HG03097 (cell line): ENCODE results near the gene ABCC2.
"Not testable (repeated sequence)": the region's sequence is repeated elsewhere in the genome, so short reads cannot be mapped to it uniquely, and the experiment has no call there.

Experiments used
- ATAC-seq: cut with Tn5 transposase; IDR thresholded peaks from one replicate; pipeline ENCODE4 v1.9.1; 2021; ENCODE audit not compliant: unreplicated experiment, low FRiP score

ABCC2 gene

DNA sequence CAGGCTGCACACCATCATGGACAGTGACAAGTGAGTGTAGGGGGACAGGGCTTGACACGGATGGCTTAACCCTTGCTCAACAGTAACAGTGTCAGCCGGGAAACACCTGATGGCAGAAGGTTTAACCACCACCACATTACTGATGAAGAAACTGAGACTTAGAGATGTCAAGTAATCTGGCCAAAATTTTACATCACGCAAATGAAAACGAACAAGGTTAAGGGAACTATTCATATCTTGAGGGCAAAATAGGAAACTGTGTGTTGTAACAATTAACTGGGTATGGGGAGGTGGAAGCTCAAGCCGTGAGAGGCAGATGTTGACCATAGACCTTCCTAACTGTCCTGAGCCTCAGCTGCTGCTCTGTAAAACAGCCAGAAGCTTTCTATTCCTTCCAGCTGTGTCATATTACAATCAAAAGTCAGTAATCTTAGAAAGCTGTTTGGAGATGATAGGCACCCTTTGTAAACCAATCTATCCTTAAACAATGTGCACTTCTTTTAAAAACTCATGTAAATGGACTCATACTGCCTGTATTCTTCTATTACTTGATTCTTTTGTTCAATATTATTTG is 68.4 kb downstream of the ABCC2 start:
- ATAC-seq: no peak

DNA sequence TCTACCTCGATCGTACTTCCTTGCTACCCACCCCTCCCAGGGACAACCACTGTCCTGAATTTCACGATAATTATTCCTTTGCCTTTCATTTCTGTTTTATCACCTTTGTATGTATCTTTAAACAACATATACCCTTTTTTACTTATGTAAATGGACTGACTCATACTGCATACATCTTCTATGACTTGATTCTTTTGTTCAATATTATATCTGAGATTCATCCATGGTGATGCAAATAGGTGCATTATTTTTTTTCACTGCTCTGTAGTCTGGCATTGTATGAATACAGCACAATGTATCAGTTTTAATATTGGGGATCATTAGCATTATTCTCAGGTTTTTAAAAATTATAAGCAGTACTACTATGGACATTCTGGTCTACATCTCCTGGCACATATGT is 69.4 kb downstream of the ABCC2 start:
- no peak for ATAC-seq

DNA sequence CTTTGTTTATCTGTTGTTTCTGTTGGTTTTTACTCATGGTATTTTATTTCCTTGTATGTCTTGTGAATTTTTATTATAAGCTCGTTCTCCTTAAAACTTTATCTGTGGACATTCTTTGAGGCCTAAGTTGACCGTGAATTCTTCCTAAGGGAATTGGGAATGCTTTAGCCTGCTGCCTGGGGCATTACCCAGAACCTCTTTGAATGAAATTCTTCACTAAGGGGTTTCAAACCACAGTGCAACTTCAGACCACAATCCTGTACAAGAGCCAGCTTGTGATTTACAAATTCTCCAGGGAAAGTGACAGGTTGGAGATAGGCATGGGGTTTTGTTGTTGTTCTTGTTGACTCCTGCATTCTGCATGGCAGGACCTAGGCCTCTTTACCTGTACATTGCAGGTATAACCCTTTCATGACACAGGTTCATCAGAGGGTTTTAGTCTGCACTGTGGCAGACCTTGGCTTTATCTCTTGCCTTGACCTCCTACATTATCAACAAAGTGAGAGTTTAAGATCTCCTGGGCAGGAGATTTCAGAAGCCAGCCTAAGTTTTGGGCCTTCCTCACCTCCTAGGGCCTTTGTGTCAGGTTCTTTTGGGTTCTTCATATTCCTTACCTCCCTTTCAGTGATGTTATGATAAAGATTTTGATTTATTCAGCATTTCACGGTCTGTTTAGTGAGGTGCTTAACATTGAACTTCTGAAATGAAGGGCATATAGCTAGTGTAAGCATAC is 70.2 kb downstream of the ABCC2 start:
- no peak for ATAC-seq

DNA sequence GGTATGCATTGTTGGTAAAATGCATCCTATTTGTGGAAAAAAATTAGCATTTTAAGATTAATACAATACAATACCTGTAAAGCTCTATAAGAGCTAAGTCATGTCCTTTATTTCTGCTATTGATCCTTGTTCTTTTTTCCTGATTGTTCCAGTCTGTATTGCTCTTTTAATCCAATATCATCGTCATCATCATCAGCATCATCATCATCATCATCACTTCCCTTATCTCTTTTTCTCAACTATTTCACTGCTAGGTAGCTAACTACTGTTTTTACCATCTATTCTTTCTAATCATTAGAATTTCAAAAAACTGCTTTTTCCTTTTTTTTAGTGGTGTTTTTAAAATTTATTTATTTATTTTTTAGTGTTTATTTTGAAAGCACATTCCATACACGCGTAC is 71.2 kb downstream of the ABCC2 start:
- no peak for ATAC-seq

DNA sequence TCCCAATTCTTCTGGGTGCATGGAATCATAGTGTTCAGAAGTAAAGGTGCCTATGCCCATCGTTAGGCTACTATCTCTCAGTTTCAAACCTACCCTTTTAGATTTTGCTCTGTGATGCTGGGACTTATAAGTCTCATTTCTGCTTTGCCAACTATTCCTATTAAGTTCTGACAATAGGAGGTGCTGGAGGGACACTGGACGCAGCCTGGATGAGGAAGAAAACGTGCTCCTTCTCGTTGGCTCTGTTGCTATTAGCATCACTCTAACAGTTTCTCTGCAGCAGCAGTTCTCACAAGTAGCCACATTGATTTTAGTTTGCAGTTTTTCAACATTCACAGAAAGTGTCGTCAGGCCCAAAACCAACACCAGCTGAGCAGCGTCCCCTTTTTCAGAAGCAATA is 72.4 kb downstream of the ABCC2 start:
- ATAC-seq: no peak

DNA sequence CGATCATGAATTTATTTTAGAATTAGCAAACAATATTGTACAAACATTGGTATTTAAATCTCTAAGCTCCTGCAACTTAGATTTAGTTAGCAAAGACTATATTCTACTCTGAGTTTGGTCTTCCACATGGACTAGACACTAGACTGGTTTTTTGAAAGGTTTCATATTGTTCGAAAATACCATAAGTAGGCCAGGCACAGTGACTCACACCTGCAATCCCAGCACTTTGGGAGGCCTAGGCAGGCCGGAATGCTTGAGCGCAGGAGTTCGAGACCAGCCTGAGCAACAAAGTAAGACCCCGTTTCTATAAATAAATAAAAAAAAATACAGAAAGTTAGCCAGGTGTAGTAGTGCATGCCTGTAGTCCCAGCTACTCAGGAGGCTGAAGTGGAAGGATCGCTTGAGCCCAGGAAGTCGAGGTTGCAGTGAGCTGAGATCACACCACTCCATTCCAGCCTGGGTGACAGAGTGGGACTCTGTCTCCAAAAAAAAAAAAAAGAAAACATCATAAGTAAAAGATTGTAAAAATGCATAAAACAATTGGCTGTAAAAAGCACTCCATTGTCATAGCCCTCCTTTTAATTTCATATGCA is 73.1 kb downstream of the ABCC2 start:
- no peak for ATAC-seq

DNA sequence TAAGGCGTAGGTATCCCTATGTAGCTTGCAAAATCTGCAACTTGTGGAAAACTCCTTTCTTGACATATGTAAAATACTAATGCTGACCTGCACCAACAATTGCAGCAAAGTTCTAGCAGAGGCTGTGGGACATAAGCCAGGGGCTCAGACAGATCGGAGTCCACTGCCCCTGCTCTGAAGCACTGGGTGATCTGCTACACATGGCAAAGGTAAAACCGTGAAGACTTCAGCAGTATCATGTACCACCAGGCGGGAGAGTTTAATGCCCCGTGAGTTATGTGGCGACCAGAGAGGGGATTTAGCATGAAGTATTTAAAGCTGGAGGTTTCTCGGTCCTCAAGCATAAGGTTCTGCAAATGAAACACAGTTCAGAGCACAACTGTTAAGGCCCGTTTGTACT is 76.4 kb downstream of the ABCC2 start:
- no peak for ATAC-seq

DNA sequence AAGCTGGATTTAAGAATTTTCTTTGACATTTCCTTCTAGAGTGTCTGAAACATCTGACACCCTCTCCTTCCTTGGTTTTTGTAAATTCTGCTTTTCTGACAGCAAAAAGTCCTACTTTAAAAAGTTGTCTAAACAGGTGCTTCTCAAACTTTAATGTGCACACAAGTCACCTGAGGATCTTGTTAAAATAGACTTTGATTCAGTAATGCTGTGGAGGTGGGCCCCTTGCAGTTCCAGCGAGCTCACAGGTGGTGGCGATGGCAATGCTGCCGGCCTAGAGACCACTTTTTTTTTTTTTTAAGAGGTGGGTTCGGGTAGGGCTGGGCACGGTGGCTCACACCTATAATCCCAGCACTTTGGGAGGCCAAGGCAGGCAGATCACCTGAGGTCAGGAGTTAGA is 77.1 kb downstream of the ABCC2 start:
- ATAC-seq: no peak

DNA sequence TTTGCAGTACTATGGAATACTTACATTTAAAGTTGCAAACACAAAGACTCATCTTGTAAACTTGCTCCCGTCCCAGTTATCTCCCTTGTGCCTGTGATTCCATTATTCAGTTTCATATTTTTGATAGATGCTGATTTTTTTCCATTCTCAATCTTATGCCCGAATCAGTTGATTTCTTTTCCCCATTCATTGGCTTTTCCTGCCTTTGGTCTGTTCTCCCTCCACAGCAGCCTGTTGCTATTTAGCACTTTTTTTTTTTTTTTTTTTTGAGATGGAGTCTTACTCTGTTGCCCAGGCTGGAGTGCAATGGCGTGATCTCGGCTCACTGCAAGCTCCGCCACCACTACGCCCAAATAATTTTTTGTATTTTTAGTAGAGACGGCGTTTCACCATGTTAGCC is 78.0 kb downstream of the ABCC2 start:
- no peak for ATAC-seq

DNA sequence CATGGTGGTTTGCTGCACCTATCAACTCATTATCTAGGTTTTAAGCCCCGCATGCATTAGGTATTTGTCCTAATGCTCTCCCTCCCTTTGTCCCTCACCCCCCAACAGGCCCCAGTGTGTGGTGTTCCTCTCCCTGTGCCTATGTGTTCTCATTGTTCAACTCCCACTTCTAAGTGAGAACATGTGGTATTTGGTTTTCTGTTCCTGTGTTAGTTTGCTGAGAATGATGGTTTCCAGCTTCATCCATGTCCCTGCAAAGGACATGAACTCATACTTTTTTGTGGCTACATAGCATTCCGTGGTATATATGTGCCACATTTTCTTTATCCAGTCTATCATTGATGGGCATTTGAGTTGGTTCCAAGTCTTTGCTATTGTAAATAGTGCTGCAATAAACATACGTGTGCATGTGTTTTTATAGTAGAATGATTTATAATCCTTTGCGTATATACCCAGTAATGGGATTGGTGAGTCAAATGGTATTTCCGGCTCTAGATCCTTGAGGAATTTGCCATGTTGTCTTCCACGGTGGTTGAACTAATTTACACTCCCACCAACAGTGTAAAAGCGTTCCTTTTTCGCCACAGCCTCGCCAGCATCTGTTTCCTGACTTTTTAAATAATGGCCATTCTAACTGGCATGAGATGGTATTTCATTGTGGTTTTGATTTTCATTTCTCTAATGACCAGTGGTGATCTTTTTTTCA is 81.2 kb downstream of the ABCC2 start:
- not testable (repeated sequence) for ATAC-seq

DNA sequence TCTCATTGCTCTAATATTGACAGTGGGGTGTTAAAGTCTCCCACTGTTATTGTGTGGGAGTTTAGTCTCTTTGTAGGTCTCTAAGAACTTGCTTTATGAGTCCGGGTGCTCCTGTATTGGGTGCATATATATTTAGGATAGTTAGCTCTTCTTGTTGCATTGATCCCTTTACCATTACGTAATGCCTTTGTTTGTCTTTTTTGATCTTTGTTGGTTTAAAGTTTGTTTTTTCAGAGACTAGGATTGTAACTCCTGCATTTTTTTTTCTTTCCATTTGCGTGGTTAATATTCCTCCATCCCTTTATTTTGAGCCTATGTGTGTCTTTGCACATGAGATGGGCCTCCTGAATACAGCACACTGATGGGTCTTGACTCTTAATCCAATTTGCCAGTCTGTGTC is 84.8 kb downstream of the ABCC2 start:
- ATAC-seq: not testable (repeated sequence)

DNA sequence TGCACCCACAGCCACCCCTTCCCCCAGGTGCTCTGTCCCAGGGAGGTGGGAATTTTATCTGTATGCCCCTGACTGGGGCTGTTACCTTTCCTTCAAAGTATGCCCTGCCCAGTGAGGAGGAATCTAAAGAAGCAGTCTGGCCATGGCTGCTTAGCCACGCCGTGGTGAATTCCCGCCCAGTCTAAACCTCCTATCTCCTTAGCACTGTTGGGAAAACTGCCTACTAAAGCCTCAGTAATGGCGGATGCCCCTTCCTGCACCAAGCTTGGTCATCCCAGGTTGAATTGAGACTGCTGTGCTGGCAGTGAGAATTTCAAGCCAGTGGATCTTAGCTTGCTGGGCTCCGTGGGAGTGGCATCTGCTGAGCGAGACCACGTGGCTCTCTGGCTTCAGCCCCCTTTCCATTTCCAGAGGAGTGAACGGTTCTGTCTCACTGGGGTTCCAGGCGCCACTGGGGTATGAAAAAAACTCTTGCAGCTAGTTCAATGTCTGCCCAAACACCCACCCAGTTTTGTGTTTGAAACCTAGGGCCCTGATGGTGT is 87.2 kb downstream of the ABCC2 start:
- ATAC-seq: no peak

DNA sequence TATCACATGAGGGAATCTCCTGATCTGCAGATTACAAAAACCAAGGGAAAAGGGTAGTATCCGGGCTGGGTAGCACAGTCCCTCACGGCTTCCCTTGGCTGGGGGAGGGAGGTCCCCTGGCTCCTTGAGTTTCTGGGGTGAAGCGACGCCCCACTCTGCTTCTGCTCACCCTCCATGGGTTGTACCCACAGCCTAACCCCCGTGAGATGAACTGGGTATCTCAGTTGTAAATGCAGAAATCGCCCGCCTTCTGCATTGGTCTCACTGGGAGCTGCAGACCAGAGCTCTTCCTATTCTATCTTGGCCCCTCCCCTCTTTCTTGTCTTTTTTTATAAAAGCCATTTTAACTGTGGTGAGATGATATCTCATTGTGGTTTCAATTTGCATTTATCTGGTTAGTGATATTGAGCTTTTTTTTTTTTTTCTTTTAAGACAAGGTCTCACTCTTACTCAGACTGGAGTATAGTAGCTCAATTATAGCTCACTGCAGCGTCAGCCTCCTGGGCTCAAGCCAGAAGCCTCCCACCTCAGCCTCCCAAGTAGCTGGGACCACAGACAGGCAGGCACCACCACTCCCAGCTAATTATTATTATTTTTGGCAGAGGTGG is 87.8 kb downstream of the ABCC2 start:
- no peak for ATAC-seq

DNA sequence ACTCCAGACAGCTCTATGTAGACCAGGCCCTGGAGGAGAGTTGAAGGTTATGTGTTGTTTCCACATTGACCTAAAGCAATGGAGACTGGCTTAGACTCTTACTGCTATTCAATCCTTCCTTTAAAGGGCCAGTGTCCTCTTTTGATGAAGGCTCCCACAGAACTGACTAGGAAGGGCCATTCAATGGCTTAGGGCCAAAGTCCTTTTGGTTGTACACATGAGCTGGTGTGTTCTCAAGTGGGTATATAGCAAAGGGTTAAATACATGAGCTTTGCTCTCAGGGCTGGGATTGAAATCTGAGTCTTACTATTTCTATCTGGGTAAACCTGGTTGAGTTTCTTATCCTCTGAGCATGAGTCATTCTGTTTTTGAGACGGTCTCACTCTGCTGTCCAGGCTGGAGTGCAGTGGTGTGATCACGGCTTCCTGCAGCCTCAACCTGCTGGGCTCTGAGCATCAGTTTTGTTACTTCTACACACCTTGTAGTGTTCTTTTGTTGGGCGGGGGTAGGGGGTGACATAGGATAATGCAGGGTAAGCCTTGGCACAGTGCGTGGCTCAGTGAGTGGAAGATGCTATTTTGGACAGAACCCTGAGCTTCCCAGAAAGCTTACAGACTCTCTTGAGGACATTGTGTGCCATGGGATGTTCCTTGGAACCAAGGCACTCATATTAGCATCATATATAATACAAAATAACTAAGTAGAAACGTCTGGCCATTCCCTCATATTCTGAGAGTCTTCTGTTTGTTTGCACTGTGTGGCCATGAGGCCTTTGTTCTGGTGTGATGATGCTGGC is 90.1 kb downstream of the ABCC2 start:
- no peak for ATAC-seq

DNA sequence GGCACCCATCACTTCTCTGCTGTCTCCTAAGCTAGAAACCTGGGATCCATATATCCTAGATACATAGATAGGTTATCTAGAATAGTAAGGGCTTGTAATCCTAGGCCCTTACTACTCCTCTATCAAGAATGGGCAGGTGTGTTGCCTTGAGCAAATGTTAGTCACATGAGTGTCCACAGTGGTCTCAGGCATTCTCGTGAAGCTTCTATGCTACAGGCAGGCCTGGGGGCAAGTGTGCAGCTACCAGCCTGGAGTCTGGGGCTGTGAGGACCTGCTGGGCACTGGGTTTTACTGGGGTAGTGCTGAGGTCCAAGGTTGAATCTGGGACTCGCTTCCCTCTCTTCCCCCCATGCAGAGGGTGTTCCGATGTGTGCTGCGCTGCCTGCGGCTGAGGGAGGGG is 91.4 kb downstream of the ABCC2 start:
- ATAC-seq: no peak

DNA sequence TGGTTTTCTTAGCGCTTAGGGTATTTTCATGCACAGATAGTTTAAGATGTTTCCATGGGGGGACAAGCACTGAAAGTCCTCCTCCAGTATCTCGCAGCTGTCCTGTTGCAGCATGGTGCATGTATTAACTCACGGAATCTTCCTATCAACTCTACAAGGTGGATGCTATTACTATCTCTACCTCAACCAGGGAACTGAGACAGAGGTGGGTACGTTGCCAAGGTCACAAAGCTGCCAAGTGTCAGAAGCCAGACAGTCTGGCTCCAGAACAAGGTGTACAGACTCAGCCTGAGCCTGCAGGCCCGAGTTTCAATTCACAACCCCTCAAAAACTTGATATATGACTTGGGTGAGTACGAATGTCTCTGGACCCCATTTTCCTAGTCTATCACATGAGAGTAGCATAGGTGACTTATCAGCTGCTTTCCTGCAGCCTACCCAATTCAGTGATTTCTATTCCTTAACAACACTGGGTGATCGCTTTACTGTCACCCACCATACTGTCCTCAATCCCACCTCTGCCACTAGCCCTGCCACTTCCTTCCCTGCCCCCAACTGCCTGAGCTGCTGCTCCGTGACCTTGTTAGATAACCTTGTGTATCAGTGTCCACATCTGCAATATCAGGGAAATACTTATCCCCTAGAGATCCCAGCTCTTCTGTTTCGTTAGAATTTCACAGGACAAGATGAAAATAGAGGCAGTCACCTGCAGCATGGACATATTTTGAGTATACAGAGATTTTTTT is 92.1 kb downstream of the ABCC2 start:
- ATAC-seq: no peak

DNA sequence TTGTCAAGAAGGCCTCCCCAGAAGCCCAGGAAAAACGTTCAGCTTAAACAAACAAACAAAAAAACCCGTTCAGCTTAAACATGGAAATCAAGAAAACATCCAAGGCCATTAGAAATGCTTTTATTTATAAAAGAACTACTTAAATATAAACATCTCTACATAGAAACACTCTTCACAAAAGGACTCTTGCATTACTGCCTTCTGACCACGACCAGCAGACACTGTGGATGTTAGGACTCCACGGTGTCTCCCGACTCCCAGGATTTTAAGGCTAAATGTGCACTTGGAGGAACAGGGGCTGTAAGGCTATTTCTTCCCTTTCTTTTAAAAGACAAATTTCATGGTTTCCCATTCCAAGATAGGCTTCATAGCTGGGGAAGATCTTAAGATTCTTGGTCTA is 93.0 kb downstream of the ABCC2 start:
- no peak for ATAC-seq

DNA sequence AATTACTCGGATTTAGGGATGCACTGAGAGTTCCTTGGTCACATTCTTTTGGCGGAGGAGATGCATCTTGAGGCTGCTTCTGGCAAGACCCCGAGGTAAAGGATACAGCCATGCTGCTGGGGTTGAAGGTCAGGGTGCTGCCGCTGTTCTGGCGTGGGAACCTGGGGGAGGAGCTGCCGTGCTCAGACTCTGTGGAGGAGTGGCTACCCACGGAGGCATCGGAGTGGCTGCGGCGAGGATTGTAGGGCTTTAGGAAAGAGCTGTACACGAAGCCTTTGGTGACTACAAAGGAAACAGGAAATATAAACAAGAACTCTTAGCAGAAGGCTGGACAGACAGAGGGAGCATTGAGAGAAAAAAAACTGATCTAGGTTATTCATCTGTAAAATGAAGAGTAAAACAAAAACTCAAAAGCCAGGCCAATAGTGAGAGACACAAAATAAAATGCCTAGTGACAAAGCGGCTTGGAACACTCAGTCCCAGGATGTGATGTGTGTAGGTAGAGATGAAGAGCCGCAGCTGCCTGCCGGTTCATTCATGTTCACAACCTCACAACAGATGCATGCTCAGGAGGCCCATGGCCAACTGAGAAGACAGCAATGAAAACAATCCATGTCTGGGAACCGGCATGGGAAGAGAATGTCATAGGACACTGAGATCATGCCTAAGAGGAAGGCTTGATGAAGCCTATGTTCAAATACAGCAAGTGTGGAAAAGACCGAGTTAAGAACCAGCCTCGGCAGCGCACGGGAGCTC is 97.8 kb downstream of the ABCC2 start:
- ATAC-seq: no peak

DNA sequence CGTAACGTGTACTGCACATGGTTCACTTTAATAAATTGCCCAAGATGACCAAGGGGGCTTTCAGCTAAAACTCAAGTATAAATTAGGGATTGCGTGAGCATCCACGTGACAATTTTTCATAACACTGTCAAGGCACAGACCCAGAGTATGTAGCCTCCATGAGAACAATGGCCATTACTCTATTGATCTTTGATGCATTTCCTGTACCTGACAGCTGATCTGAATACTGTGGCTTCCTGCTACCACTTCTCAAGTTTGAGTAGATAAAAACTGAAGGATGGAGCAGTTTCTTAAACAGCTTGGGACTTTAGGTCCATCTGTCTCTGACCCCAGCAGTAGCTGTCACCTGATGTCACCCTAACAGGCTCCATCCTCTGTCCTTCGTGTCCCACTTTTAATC is 98.9 kb downstream of the ABCC2 start:
- ATAC-seq: no peak
